Activated T-helper 1 cell treated with anti-CD3 and anti-CD28 coated beads, Interleukin-2, amount 50 U/mL, for 16 hours (primary cell): ENCODE data around the gene HAP1.
"Not testable (repeated sequence)": the region's sequence is repeated elsewhere in the genome, so short reads cannot be mapped to it uniquely, and the experiment has no call there.

Experiments
- DNase-seq, 2 donors: peaks; one replicate each; pipeline ENCODE4 v3.0.0-alpha.2; 2020; ENCODE audit warnings: low read depth in 1 of 2, low spot score in 1 of 2

Gene HAP1, protein sequence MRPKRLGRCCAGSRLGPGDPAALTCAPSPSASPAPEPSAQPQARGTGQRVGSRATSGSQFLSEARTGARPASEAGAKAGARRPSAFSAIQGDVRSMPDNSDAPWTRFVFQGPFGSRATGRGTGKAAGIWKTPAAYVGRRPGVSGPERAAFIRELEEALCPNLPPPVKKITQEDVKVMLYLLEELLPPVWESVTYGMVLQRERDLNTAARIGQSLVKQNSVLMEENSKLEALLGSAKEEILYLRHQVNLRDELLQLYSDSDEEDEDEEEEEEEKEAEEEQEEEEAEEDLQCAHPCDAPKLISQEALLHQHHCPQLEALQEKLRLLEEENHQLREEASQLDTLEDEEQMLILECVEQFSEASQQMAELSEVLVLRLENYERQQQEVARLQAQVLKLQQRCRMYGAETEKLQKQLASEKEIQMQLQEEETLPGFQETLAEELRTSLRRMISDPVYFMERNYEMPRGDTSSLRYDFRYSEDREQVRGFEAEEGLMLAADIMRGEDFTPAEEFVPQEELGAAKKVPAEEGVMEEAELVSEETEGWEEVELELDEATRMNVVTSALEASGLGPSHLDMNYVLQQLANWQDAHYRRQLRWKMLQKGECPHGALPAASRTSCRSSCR

GRCh38 chr17:41734139-41734948 lies at the start of gene HAP1:
TSS of gene HAP1 (minus strand) at chr17:41734643. CDS start at chr17:41734634, 9 bp downstream.
- DNase-seq = no peak

DNA sequence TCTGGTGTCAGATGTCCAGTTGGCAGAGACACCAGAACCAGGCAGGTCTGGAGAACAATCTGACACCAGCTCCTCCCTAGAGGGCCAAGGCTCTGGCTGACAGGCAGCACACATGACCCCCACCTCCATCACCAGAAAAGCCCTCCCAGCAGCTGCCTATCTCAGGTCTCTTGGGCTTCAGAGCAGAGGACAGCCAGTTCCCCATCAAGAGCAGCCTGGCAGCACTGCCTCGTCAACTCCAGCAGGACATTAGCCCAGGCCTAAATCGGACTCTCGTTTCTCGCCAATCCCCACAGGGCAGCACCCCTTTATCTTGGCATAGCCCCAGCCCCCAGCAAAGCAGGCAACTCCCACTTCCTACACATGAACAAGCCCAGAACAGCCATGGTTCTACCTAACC lies 47.7 kb upstream of the HAP1 start:
- no peak for DNase-seq

- DNase-seq = no peak
These were observed 47.1 kb upstream of the HAP1 start for GRCh38 chr17:41781404-41782110.

GRCh38 chr17:41779954-41780353 lies 45.5 kb upstream of the HAP1 start:
- no peak for DNase-seq

DNA sequence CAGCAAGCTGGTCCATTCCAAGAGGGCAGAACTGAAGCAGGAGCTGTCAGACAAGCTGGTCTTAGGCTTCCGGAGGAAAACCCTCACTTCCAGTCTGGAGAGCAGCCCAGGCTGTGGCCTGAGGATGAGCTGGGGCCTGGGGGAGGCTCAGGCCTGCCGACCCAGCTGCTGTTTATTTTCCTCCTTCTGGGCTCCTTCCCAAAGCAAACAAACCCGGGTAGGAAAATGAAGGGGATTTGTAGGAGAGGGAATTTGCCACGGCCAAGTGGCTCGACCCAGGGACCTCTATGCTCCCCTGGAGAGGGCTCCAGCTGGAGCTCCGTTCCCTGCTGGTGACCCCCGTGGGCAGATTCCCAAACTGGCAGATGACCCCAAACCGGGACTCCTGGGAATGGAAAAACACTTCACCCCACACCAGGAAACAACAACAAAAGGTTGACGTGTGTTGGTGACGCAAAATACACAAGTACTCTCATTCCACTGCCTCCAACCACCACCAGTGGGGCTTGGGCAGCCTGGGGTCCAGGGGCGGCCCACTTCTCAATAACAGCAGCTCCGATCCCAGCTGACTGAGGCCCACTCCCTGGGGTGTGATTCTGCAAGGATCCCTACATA lies 43.2 kb upstream of the HAP1 start:
- DNase-seq = no peak

DNA sequence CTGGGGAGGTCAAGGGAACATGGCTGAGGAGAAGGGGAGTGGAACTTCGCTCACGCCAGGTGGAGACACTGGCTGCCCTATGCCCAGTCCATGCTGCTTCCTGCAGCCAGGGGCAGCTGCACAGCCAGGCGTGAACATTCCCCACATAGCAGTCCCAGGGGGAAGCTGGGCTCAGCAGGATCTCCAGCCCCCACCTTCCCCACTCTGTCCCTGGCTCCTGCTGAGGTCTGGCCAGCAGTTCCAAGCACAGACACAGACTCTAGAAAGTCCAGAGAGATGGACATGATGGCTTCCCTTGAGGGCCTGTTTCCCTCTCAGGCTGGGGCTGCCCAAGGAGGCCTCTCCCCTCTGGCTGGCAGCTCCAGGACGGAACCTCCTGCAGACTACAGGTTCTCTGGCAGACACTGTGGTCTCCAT lies 42.7 kb upstream of the HAP1 start:
- DNase-seq = no peak

DNA sequence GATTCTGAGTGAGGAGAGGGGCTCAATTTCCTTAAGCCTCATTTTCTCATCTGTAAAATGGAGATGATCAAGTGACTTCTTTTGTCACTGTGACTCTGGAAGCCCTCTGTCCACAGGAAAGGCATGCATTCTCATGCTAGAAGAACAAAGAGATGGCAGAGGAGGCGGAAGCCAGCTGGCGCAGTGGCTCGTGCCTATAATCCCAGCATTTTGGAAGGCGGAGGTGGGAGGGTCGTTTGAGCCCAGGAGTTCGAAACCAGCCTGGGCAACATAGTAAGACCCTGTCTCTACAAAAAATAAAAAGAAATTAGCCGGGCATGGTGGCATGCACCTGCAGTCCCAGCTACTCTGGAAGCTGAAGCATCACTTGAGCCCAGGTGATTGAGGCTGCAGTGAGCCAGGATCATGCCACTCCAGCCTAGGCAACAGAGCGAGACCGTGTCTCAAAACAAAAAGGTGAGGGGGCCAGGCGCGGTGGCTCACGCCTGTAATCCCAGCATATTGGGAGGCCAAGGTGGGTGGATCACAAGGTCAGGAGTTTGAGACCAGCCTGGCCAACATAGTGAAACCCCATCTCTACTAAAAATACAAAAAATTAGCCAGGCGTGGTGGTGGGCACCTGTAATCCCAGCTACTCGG lies 41.9 kb upstream of the HAP1 start:
- DNase-seq = not testable (repeated sequence)

DNA sequence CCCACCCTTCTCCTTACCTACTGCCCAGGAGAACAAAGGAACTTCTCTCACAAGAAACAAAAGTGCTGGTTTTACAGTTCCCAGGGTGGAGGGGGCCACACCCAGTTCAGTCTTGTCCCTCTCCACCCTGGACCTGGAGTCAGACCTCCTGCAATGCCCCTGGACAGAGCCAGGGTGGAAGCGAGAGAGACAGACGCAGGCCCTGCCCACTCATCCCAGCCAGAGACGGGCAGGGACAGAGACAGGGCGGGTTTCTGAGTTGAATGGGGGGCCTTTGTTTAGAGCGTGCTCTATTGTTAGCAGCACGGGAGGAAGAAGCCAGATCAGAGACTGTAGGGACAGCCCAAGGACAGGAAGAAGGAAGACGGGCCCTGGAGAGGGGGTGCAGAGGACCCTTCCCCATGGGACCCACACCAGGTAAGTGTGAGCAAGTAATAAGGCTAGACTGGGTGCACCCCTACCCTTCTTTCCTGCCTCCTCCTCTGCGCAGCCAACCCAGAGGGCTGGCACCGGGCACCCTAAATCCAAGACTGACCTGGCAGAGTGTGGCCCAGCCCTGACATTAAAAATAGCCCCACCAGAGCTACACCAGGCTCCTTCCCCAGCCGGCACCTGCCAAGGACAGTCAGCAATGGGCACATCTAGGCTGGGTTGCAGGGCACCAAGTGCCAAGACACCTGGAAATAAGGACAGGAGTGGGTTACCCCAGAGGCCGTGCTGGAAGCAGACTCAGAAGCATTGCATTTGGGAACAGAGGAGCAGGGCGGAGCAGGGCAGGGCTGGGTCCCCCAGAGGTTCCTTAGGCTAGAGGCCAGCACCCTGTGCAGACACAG lies 41.2 kb upstream of the HAP1 start:
- DNase-seq = no peak

DNA sequence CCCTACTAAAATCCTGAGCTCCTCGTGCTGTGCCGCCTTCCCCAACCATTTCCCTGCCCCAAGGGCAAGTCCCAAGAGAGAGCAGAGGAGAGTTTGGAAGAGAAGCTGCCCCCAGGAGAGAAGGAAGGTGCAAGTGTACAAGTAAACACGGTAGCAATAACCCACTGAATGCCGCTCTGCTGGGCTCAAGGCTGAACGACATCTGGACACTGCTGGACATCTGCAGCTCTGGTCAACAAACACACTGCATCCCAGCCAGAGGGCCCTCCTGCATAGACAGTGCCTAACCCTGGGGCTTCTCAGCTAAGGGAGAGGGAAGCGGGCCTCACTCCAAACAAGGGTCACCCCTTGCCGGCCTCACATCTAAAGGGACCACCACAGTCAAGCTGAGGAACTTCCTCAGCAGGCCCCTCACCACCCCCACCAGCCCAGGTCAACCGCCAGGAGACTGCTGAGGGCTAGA lies 39.3 kb upstream of the HAP1 start:
- DNase-seq = no peak

GRCh38 chr17:41773190-41773588 lies 38.7 kb upstream of the HAP1 start:
- no peak for DNase-seq

DNA sequence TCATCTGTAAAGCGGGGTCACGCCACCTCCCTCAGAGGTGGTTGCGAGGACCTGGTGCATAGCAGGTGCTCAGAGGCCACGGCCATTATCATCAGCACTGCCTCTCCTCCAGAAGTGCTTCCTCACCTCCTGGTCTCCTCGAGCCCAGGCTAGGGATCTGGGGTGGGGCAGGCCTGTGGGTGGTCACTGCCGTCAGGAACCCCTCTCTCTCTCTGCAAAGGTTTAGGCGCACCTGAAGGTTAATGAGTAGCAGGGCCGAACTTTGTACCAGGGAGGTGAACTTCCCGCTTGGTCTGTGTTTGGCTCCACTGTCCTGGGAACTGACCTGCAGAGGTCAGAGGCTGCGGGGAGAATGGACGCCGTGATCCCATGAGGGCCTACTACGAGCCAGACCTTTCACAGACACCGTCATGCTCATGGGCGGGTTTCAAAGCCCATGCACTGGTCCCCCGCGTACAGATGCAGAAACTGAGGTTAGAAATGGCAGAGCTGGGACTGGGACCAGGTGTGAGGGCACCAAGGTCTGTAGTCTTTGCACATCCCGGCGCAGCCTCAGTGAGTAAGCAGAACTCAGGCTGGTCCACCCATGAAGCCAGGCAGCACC lies 38.2 kb upstream of the HAP1 start:
- no peak for DNase-seq

- DNase-seq = no peak
These were observed 37.8 kb upstream of the HAP1 start for GRCh38 chr17:41772218-41772585.

DNA sequence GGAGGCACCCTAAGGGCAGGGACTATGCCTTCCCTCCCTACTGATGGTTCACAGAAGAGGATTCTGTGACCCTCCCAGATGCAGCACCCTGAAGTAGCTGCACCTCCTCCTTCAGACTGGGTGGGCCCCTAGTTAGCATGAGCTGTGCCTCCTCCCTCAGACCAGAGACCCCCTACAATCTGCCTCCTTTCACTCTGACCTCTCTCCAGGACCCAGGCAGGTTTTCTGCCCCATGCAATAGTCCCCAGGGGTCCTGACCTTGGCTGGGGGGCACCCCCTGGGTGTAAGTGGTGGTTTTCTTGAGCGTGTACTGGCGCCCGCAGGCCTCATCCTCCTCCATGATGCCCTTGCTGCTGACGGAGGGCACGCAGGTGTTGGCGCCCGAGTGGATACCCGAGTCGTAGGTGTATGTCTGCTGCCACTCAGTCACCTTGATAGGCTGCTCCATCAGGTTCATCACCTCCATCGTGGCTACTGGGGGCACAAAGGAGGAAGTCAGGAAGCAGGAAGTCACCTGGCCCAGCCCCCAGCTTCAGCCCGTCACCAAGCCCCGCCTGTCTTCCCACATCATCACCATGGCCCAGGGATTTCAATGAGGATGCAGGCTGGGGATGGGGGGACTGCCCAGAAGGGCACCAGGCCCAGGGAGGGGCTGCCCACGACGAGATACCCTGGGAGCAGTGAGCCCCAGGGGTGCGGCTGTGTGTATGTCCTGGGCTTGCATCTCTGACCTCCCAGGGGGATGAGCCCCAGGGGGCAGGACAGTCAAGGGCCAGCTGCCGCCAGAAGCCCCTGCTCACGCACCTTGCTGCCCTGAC lies 37.2 kb upstream of the HAP1 start:
- DNase-seq = no peak

DNA sequence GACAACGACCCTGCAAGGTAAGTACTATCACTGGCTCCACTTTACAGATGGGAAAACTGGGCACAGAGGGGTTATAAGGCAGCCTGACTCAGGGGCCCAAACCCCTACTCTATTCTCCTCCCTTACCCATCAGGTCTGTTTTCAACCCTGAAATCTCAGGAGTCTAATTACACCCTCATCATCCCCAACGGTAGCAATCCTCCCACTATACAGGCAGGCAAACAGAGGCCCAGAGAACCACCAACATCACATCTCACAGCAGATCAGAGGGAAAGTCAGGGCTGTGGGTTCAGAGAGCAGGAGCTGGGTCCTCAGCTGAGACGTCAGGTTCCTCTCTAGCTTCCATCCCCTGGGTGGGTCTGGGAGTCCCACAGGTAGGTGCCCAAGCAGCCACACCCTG lies 35.5 kb upstream of the HAP1 start:
- no peak for DNase-seq

- no peak for DNase-seq
These were observed 35.0 kb upstream of the HAP1 start for GRCh38 chr17:41769346-41769862.

- DNase-seq = no peak
These were observed 34.3 kb upstream of the HAP1 start for GRCh38 chr17:41768682-41769288.

- DNase-seq = no peak
These were observed 33.0 kb upstream of the HAP1 start for GRCh38 chr17:41767324-41768042.
